ENCODE measurements around the gene NELFCD. TPM values are rescaled to one million over a fixed set of nuclear protein-coding genes. Genes with fewer than 3 reads are reported as not detected.
A peak's percentile ranks its signal among the peaks of the same experiment; 100 is the strongest.

NELFCD gene
- total RNA-seq, 2 donors from 2014 or later = 47.1 to 64.4 TPM

DNA sequence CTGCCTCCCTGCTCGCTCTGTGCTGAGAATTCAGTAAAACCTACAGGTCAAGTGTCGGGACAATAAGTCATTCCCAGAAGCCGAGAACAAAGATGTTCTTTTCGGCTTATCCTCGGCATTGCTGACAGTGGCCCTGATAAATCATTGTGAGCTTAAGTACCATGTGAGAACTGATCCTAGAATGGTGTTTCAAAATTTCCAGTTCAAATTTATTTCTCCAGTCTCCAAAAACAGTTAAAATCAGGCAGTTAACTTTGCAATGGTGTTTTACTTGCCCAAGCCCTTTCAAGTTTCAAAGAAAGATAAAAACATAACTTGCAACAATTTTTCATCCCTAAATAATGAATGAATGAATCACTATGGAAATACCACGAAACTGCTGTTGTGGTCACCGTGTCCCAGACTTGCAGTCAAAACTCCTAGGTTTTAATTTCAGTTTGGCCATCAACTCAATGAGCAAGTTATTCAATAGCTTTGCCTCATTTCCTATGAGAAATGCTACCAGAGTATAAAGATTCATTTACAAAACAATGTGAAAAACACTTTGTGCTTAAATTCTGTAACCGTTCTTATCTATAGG, 46.8 kb downstream of the NELFCD start:
- Histone ChIP-seq H3K9ac (ENCODE audit: low read depth in 2 of 2, low read length in 2 of 2) (no peak overlapping the region), H3K27me3 (no peaks in the 10 kb centered on the region), H3K4me3 (no peak overlapping the region), H3K27ac (no peak overlapping the region), H3K4me1 (peaks cover 4% of the 10 kb centered on the region), H3K36me3 (no peaks in the 10 kb centered on the region), H3K9me3 (no peaks in the 10 kb centered on the region)
- intact Hi-C loops (cut with DNase I) = no loop called here
- DNase-seq = no peak
- TF ChIP-seq, protein P1, sequence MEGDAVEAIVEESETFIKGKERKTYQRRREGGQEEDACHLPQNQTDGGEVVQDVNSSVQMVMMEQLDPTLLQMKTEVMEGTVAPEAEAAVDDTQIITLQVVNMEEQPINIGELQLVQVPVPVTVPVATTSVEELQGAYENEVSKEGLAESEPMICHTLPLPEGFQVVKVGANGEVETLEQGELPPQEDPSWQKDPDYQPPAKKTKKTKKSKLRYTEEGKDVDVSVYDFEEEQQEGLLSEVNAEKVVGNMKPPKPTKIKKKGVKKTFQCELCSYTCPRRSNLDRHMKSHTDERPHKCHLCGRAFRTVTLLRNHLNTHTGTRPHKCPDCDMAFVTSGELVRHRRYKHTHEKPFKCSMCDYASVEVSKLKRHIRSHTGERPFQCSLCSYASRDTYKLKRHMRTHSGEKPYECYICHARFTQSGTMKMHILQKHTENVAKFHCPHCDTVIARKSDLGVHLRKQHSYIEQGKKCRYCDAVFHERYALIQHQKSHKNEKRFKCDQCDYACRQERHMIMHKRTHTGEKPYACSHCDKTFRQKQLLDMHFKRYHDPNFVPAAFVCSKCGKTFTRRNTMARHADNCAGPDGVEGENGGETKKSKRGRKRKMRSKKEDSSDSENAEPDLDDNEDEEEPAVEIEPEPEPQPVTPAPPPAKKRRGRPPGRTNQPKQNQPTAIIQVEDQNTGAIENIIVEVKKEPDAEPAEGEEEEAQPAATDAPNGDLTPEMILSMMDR (IDR thresholded peaks at IDR 0.05) = no peak

DNA sequence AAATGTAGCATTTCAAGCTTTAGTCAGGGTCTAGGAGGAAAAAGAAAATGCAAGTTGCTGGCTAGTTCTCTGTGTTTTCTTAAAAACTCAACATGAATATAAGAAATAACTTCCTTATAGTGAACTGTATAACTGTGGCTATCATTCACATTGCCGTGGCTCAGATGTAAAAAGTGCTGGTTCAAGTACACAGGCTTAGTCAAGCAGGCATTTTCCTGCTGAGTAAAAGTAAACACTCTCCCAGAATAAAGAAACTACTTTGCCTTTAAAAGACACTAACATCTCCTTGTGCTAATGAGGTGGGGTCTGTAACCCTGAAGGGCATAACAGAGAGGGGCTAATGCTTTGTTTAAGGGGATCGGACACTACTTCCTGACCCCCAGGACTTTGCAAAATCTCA, 47.8 kb downstream of the NELFCD start:
- Histone ChIP-seq H3K9ac (ENCODE audit: low read depth in 2 of 2, low read length in 2 of 2) (no peak overlapping the region), H3K4me3 (no peak overlapping the region), H3K27me3 (no peaks in the 10 kb centered on the region), H3K9me3 (no peaks in the 10 kb centered on the region), H3K4me1 (peaks cover 4% of the 10 kb centered on the region), H3K27ac (no peak overlapping the region), H3K36me3 (no peaks in the 10 kb centered on the region)
- DNase-seq = no peak
- intact Hi-C loops (cut with DNase I) = no loop called here
- TF ChIP-seq, protein P1 (IDR thresholded peaks at IDR 0.05) = no peak

DNA sequence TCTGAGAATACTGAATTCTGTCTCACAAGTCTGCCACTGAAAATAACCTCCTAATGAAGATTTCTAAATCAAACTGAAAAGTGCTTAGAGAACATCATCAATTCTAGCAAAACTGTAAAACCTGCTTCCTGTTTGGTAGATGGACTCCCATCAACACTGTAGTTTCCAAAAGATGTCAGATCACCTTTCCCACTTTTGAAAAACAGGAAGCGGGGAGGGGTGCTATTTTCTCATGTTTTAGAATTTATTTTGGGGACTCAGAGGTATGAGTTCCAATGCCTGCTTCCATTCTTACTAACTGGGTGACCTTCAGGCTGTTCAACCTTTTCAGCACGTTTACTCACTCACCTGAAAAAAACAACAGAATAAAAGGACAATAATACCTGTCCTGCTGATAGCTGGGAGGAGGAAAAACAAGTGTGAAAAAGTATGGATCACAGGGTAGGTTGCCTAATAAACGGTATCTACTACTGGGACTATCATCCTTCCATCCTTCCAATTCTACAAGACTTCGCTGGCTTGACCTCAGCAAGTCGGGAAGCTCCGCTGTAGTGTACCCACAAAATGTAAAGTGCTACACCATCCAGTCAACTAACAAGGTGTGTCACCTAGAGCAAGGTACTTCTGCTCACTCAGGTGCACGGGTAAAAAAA, 50.0 kb downstream of the NELFCD start:
- no peak for DNase-seq
- H3K9ac ChIP-seq (ENCODE audit: low read depth in 2 of 2, low read length in 2 of 2) = peak overlapping the region; percentile 91 to 92
- no peaks in the 10 kb centered on the region for H3K27me3 ChIP-seq
- intact Hi-C loops (cut with DNase I) = no loop called here
- peak overlapping the region; percentile 89 for H3K27ac ChIP-seq
- no peaks in the 10 kb centered on the region for H3K9me3 ChIP-seq
- no peaks in the 10 kb centered on the region for H3K36me3 ChIP-seq
- H3K4me1 ChIP-seq = peaks cover 4% of the 10 kb centered on the region
- H3K4me3 ChIP-seq = peak overlapping the region; percentile 82
- TF ChIP-seq, protein P1 (IDR thresholded peaks at IDR 0.05) = no peak

DNA sequence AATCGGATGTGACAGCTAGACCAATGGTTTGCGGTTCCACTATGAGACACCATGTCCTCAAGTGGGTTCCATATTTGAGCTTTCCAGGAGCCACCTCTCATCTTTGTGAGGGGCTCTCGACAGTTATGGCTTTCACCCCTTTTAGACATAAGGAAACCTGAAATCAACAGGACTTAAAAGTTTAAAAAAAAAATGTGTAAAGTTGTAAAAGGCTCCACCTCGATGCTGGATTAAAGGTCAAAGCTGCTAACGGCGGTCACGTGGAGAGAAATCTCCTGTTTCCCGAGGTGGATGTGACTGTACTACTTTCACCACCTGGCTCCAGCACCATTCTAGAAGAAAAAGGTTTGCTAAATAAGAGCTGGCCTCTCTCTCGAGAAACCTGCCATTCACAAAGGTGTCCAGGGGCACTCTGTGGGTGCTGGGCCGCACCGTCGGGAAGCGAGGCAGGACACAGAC, 50.5 kb downstream of the NELFCD start:
- Histone ChIP-seq H3K4me1 (peaks cover 4% of the 10 kb centered on the region), H3K27ac (peak overlapping the region; percentile 89), H3K27me3 (no peaks in the 10 kb centered on the region), H3K36me3 (no peaks in the 10 kb centered on the region), H3K4me3 (peak overlapping the region; percentile 82), H3K9ac (ENCODE audit: low read depth in 2 of 2, low read length in 2 of 2) (peak overlapping the region; percentile 91 to 92), H3K9me3 (no peaks in the 10 kb centered on the region)
- TF ChIP-seq, protein P1 (IDR thresholded peaks at IDR 0.05) = no peak
- intact Hi-C loops (cut with DNase I) = no loop called here
- DNase-seq = peak; percentile 58

DNA sequence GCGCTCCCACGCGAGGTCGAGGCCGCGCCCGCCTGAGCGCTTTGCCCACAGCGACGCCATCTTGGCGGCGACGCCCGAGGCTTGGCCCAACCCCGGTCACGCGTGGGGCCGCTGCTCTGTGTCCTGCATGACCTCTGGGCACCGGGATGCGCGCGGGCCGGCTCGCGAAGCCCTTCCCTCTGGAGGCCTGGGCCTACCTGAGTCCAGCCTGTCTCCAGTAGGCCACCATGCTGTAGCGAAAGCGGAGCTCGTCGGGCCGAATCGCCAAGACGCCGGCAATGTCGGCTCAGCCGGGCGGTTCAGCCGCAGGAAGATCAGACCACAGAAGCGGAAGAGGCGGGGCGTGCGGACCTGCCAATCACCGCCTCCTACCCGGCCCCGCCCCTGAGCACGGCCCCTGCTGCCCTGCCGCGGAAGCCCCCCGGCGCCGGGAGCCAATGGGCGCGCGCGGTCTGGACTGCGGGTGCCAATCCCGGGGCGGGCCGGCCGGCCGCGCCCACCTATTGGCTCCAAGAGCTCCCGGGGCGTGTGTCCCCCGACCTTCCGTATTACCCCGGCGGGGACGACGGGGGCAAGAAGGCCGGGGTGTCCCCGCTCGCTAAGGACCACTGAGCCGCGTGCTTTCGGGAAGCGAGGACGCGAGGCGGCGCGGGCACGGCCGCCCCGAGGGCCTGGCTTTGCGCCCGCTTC, 51.1 kb downstream of the NELFCD start, which contains the start of gene ATP5F1E:
ATP5F1E (minus strand) TSS at position 313 of the 690 bp plus-strand sequence; CDS start at position 229, 84 bp downstream.
- intact Hi-C loops (cut with DNase I) = no loop called here
- Histone ChIP-seq H3K9me3 (no peaks in the 10 kb centered on the region), H3K27ac (peak within 1 kb of the TSS; percentile 89), H3K4me1 (peaks cover 4% of the 10 kb centered on the region), H3K36me3 (peaks cover 3% of the 10 kb centered on the region), H3K27me3 (no peaks in the 10 kb centered on the region), H3K4me3 (peak within 1 kb of the TSS; percentile 82), H3K9ac (ENCODE audit: low read depth in 2 of 2, low read length in 2 of 2) (peak within 1 kb of the TSS; percentile 91 to 92)
- TF ChIP-seq, protein P1 (IDR thresholded peaks at IDR 0.05) = no peak
- DNase-seq = peak; percentile 95

All from colonic mucosa (tissue), 4 donors.